Right lobe of liver (tissue), 6 donors: Measurements from ENCODE around the gene KLHL6. TPM values are rescaled to one million over a fixed set of nuclear protein-coding genes. Genes with fewer than 3 reads are reported as not detected.
"Not testable (repeated sequence)": the region's sequence is repeated elsewhere in the genome, so short reads cannot be mapped to it uniquely, and the experiment has no call there.

Source experiments
- ATAC-seq, 4 donors: fragments of 200-7000 bp; cut with Tn5 transposase; one replicate each; pipeline ENCODE4 v1.9.1; 2020; ENCODE audit warnings: mild to moderate bottlenecking in 4 of 4, moderate library complexity in 4 of 4
- DNase-seq, 3 donors: peaks; one replicate each; pipeline ENCODE4 v3.0.0-alpha.2; 2020
- H3K27ac ChIP-seq, 3 donors: fragments of 200-600 bp; one replicate each; pipeline ENCODE4 v1.8.0; 2022
- H3K27me3 ChIP-seq, 2 donors: fragments of 200-600 bp; one replicate each; pipeline ENCODE4 v1.8.0; 2022
- H3K36me3 ChIP-seq, 4 donors: fragments of 200-600 bp; sonication (generic) in 1 of 4; one replicate each; pipeline versions ENCODE4 v1.5.1 to v1.8.0; 2017 to 2022; ENCODE audit warnings: control low read depth in 1 of 4
- H3K4me1 ChIP-seq, 4 donors: fragments of 200-600 bp; sonication (generic) in 1 of 4; one replicate each; pipeline versions ENCODE4 v1.5.1 to v1.8.0; 2017 to 2022; ENCODE audit warnings: control low read depth in 1 of 4
- H3K4me3 ChIP-seq, 3 donors: fragments of 200-600 bp; one replicate each; pipeline ENCODE4 v1.8.0; 2022
- H3K9me3 ChIP-seq, 4 donors: fragments of 200-600 bp; sonication (generic) in 1 of 4; one replicate each; pipeline versions ENCODE4 v1.5.1 to v1.8.0; 2017 to 2022; ENCODE audit warnings: control low read depth in 1 of 4
- POLR2A ChIP-seq: fragments of 450-650 bp; IDR thresholded peaks from one replicate; pipeline ENCODE4 v1.6.1; 2017; ENCODE audit warnings: antibody characterized with exemption, mild to moderate bottlenecking
- WGBS: methylation state at CpG from one replicate; pipeline ENCODE4 v1.1.6; 2018; ENCODE audit warnings: low coverage, low lambda C conversion rate; ENCODE audit not compliant: insufficient coverage; ENCODE audit errors: missing lambda C conversion rate; 5-methylcytosine and 5-hydroxymethylcytosine counted together
- intact Hi-C, 2 donors: fragments of 100-400 bp; cut with DNase I; formaldehyde crosslinking; loops; one replicate each; pipeline versions ENCODE4 v1.11.2 to v1.14.1; 2022
- total RNA-seq, 6 experiments: library from RNA; depleted of rRNA in 2 of 6; stranded (reverse); fragments of >200 nt in 2 of 6; fragmentation: NEBNext Ultra II Directional in 3 of 6; extraction: Animal tissue kit (Norgen Biotek cat#: 25700) in 3 of 6; gene quantifications; one replicate each; pipeline versions ENCODE4 v1.1.0 to v1.2.4, GENCODE V29; 2016 to 2023
- TF ChIP-seq, protein P1 (sequence below), 4 donors: fragments of 200-600 bp in 3 of 4; fragments of 450-650 bp in 1 of 4; IDR thresholded peaks; one replicate each; pipeline versions ENCODE4 v1.5.1 to v1.8.0; 2016 to 2022; ENCODE audit warnings: antibody characterized with exemption in 4 of 4, mild to moderate bottlenecking in 2 of 4
- donor health status: DM: no; HTN: yes; CAD: no.
- donor health status: DM: no; HTN: no; CAD: no.
- donor health status: DM: no; HTN: no; CAD: no.
- donor health status: DM: no; HTN: yes; CAD: no.
- donor health status: DM: no; HTN: yes; CAD: no.

Gene KLHL6
- total RNA-seq, 6 experiments from 2014 or later = 0.59 to 2.7 (median 1.6) TPM

DNA sequence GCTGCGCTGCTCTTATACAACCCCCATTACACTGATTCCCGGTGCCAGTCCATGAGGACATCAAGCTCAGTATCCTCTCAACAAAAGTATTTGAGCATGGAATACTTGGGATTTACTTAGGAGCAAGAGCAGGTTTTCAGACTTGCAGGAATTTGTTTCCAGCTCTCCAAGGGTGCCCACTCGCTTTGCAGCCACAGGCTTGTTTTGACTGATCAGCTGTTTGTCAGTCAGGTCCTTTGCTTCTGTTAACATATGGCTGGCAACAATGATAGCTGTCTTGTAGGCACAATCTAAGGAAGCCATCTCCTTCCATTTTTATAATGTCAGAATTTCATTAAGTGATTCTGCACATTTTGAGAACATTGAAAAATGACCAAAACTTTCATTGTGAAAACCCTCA lies 88.9 kb downstream of the KLHL6 start:
- intact Hi-C loops = loop anchor here in 1 of 2 donors (5.0 kb wide), 1 partner anchor 301 kb away; no protein-coding TSS in a partner anchor
- TF ChIP-seq POLR2A = no peak
- TF ChIP-seq, protein P1, sequence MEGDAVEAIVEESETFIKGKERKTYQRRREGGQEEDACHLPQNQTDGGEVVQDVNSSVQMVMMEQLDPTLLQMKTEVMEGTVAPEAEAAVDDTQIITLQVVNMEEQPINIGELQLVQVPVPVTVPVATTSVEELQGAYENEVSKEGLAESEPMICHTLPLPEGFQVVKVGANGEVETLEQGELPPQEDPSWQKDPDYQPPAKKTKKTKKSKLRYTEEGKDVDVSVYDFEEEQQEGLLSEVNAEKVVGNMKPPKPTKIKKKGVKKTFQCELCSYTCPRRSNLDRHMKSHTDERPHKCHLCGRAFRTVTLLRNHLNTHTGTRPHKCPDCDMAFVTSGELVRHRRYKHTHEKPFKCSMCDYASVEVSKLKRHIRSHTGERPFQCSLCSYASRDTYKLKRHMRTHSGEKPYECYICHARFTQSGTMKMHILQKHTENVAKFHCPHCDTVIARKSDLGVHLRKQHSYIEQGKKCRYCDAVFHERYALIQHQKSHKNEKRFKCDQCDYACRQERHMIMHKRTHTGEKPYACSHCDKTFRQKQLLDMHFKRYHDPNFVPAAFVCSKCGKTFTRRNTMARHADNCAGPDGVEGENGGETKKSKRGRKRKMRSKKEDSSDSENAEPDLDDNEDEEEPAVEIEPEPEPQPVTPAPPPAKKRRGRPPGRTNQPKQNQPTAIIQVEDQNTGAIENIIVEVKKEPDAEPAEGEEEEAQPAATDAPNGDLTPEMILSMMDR (IDR thresholded peaks at IDR 0.05) = no peak
- Histone ChIP-seq H3K4me1 (peaks cover 0 to 19% (median 3%) of the 10 kb centered on the region in 4 donors), H3K4me3 (no peak overlapping the region), H3K27me3 (no peaks in the 10 kb centered on the region), H3K36me3 (no peaks in the 10 kb centered on the region), H3K27ac (no peak overlapping the region), H3K9me3 (no peaks in the 10 kb centered on the region)
- no peak for ATAC-seq
- WGBS = 86% methylated on average over 3 of the region's 3 CpGs
- DNase-seq = no peak

DNA sequence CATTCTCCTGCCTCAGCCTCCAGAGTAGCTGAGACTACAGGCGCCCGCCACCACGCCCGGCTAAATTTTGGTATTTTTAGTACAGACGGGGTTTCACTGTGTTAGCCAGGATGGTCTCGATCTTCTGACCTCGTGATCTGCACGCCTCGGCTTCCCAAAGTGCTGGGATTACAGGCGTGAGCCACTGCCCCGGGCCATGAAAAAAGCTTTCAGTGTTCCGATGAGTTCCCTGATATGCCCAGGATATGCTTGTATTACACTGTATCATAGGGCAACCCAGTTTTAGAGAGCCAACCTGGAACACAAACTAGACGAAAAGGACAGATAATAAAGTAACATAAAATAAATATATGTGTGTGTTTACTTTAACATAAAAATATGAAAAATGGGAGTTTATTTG lies 89.8 kb downstream of the KLHL6 start:
- 67% methylated on average over 10 of the region's 13 CpGs for WGBS
- not testable (repeated sequence) for ATAC-seq, H3K27me3 ChIP-seq, H3K36me3 ChIP-seq, H3K9me3 ChIP-seq, H3K27ac ChIP-seq, H3K4me3 ChIP-seq, DNase-seq
- intact Hi-C loops = loop anchor here in 1 of 2 donors (5.0 kb wide), 1 partner anchor 302 kb away; no protein-coding TSS in a partner anchor
- H3K4me1 ChIP-seq = peaks cover 0 to 19% (median 3%) of the 10 kb centered on the region in 4 donors

GRCh38 chr3:183464480-183464879 lies 91.0 kb downstream of the KLHL6 start:
- peak; percentile 51 to 83 (median 73) for ATAC-seq
- WGBS = 20% methylated on average over 2 of the region's 2 CpGs
- DNase-seq = peak in 1 of 3 donors; percentile 75

GRCh38 chr3:183460081-183461055 lies 95.1 kb downstream of the KLHL6 start:
- no peaks in the 10 kb centered on the region for H3K9me3 ChIP-seq
- H3K27ac ChIP-seq = no peak overlapping the region
- ATAC-seq (no peak), DNase-seq (no peak)
- H3K36me3 ChIP-seq = peaks cover 0 to 1% (median 0%) of the 10 kb centered on the region in 4 donors
- 91% methylated on average over 5 of the region's 7 CpGs for WGBS
- peaks cover 0 to 6% (median 0%) of the 10 kb centered on the region in 4 donors for H3K4me1 ChIP-seq
- H3K4me3 ChIP-seq = no peak overlapping the region
- no peak for TF ChIP-seq POLR2A
- TF ChIP-seq, protein P1 (IDR thresholded peaks at IDR 0.05) = no peak
- H3K27me3 ChIP-seq = no peaks in the 10 kb centered on the region
- intact Hi-C loops = no loop called here

More at GRCh38 chr3:183464480-183464879, 91.0 kb downstream of the KLHL6 start:
- H3K27me3 ChIP-seq = no peaks in the 10 kb centered on the region
- H3K27ac ChIP-seq = peak overlapping the region in 2 of 3 donors; percentile 65 to 74
- peaks cover 0 to 19% (median 3%) of the 10 kb centered on the region in 4 donors for H3K4me1 ChIP-seq
- H3K9me3 ChIP-seq = no peaks in the 10 kb centered on the region
- intact Hi-C loops = no loop called here
- no peak overlapping the region for H3K4me3 ChIP-seq
- H3K36me3 ChIP-seq = no peaks in the 10 kb centered on the region
- TF ChIP-seq POLR2A = no peak
- TF ChIP-seq, protein P1 (IDR thresholded peaks at IDR 0.05) = no peak

DNA sequence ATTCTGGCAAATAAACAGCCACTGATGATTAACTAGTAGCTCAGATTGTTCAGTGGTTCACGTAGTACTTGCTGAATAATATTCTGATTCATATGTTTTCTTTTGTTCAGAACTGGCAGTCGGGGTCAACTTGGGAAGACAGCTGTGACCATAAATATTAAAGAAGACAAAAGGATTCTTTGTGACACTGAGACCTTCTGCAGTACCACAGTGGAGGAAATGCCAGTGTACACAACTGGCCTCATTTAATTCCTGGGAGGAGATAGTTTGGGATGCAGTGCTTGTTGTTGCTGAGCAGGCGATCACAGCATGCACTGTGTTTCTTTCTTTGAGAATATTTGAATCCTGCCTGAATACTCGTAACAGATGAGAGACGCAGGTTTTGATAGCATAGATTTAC lies 100.4 kb downstream of the KLHL6 start:
- Histone ChIP-seq H3K9me3 (no peaks in the 10 kb centered on the region), H3K27ac (no peak overlapping the region), H3K4me1 (no peaks in the 10 kb centered on the region), H3K4me3 (no peak overlapping the region), H3K27me3 (no peaks in the 10 kb centered on the region), H3K36me3 (peaks cover 0 to 10% (median 1%) of the 10 kb centered on the region in 4 donors)
- TF ChIP-seq, protein P1 (IDR thresholded peaks at IDR 0.05) = no peak
- no peak for ATAC-seq
- 90% methylated on average over 5 of the region's 5 CpGs for WGBS
- DNase-seq = no peak
- intact Hi-C loops = no loop called here
